ENCODE results near the gene SERINC2.
"Not testable (repeated sequence)": the region's sequence is repeated elsewhere in the genome, so short reads cannot be mapped to it uniquely, and the experiment has no call there.

SERINC2 gene

GRCh38 chr1:31435471-31436409 is 22.7 kb downstream of the SERINC2 start:
- DNase-seq, result no peak

DNA sequence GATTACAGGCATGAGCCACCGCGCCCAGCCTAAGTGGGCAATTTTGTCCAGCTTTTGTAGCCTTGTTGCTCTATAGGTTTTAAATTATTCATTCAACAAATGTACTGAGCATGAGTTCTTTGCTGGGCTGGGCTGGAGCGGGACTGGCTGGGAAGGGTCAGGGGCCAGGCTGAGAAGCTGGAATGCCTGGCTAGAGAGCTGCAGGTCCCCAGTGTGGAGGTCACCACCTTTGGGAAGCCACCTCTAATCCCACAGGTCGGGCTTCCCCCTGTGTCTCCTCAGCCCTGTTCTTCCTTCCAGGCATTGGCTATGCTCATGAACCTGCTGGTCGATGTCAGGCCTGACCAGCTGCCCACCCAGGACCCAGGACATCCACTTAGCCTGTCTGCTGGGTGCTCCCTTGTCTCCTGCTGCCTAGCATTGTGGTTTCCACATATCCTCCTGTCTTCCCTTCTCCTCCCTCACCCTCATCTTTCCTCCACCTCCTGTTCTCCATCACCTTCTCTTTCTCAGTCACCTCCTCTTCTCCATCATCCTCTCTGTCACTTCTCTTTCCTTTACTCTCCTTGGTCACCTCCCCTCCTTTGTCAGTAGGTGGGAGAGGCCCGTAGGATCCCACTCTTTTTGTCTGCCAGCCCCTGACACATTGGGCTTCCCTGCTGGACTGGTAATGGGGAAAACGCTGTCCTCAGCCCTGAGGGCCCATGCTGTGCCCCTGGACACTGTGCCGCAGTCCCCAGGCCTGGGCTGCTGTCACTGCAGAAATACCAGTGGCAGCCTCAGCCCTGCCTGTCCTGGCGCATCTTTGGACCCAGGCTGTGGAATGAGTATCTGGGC is 23.8 kb downstream of the SERINC2 start:
- no peak for DNase-seq

- no peak for DNase-seq
Measured at GRCh38 chr1:31437433-31438037, 24.5 kb downstream of the SERINC2 start.

DNA sequence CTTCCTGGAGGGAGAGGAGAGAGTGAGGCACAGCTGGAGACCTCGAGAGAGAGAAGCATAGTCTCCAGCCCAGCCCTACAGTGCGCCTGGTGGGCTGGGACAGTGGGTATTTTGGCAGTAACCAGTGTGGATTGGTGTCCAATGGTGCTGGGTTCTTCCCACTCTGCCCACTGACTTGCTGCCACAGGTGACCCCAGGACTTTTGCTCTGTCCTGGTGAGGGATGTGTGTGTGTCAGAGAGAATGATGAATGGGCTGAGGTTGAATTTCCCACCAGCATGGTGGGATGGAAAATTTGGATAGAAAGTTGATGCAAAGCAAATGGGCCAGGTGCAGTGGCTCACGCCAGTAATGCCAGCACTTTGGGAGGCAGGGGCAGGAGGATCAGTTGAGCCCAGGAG is 26.3 kb downstream of the SERINC2 start:
- DNase-seq, result no peak

GRCh38 chr1:31441073-31441472 is 28.1 kb downstream of the SERINC2 start:
- no peak for DNase-seq

DNA sequence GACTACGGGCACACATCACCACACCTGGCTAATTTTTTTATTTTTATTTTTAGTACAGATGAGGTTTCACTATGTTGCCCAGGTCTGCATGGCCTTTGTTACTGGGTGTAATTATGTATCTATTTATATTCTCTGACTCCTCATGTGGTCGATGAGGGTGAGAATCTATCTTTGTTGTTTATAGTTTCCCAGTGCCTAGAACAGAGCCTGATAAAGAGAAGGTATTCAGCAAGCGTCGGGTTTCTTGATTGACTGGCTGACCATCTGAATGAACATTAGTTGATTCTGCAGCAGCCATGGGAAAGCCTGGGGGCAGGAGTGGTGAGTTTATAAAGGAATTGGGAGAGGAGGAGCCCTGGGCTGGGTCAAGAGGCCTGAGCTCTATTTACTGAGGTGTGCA is 28.5 kb downstream of the SERINC2 start:
- DNase-seq, result no peak

- DNase-seq, result no peak
Measured at GRCh38 chr1:31441970-31442647, 29.1 kb downstream of the SERINC2 start.

GRCh38 chr1:31442648-31442994 is 29.6 kb downstream of the SERINC2 start:
- no peak for DNase-seq

DNA sequence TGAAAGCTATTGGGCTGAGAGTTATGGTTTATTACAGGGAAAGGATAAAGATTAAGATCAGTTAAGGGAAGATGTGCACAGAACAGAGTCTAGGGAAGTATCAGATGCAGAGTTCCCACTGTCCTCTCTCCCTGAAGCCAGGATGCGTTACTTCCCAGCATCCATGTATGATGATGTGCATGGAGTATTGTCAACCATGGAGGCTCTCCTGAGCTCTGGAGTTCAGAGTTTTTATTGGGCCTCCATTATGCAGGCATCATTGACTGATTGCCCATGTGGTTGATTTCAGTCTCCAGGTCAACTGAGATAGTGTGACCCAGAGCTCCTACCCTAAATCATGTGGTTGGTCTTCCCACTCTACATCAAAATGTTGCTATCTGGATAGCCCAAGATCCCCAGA is 30.7 kb downstream of the SERINC2 start:
- DNase-seq, result no peak

DNA sequence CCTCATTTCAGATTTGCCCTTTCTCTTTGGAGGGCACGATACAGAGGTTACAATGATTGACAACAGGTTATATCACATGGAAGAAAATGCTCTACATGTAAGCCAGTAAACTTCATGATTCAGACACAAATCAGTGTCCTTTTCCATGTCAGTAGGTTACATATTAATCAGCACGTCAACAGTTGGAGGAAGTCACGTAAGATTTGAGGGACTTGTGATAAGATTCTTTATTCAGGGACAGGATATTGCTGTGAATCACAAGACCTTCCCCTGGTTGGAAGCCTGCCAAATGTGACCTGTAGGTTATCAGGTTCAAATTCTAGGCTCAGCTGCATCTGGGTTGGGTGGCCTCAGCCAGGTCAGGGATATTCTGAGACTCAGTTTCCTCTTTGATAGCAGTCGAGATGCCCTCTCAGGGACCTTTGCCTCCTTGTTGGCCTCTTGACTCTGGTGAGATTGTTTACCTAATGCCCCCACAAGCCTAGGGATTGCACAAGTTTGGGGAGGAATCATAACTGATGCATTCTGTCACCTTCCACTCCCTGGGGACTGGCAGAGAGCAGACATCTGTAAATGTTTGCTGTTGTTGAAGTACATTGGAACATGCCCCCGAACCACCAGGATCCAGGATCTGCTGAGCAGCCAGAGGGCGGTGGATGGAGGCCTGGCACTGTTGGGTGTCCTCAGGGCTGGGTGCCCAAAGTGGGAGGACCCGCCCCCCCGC is 31.9 kb downstream of the SERINC2 start:
- DNase-seq, result no peak

DNA sequence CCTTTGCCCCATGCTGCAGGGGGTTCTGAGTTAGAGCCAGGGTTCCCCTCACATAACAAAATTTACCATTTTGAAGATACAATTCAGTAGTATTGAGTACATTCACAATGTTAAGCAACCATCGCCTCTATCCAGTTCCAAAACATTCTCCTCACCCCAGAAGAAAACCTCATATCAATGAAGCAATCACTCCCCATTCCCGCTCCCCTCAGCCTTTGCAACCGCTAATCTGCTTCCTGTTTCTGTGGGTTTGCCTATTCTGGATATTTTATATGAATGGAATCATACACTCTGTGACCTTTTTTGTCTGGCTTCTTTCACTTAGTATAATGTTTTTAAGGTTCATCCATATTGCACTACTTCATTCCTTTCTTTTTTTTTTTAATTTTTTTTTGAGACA is 32.9 kb downstream of the SERINC2 start:
- no peak for DNase-seq

GRCh38 chr1:31447210-31447609 is 34.2 kb downstream of the SERINC2 start:
- DNase-seq, result no peak

GRCh38 chr1:31453384-31454079 is 40.5 kb downstream of the SERINC2 start:
- no peak for DNase-seq

- DNase-seq, result no peak
Measured at GRCh38 chr1:31458287-31458896, 45.4 kb downstream of the SERINC2 start.

- DNase-seq, result no peak
Measured at GRCh38 chr1:31460027-31460426, 47.0 kb downstream of the SERINC2 start.

- no peak for DNase-seq
Measured at GRCh38 chr1:31467005-31467674, 54.1 kb downstream of the SERINC2 start.

GRCh38 chr1:31470794-31471315 is 57.8 kb downstream of the SERINC2 start:
- DNase-seq, result no peak

DNA sequence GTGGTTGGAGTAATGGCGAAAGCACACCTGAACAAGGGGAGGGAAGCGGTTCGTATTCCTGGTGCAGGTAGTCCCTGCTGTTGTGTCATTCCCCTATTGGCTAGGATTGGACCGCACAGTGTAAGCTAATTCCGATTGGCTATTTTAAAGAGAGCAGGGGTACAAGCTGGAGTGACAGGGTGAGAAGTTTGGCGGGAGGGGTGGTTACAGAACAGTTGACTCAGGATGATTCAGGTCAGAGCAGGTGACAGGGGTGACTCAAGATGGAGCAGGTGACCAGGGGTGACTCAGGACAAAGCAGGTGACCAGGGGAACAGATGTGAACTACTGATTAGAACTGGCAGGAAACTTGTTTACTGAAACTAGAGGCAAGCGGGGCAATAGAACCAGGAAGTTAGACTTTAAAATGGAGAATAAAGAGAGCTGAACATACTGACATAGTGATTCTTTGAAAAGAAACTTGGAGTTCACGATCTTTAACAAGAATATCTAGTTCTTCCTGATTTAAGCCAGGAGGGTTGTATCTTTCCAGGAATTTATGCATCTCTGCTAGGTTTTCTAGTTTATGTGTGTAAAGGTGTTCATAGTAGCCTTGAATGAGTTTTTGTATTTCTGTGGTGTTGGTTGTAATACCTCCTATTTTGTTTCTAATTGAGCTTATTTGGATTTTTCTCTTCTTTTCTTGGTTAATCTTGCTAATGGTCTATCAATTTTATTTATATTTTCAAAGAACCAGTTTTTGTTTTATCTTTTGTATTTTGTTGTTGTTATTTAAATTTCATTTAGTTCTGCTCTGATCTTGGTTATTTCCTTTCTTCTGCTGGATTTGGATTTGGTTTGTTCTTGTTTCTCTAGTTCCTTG is 58.7 kb downstream of the SERINC2 start:
- not testable (repeated sequence) for DNase-seq

DNA sequence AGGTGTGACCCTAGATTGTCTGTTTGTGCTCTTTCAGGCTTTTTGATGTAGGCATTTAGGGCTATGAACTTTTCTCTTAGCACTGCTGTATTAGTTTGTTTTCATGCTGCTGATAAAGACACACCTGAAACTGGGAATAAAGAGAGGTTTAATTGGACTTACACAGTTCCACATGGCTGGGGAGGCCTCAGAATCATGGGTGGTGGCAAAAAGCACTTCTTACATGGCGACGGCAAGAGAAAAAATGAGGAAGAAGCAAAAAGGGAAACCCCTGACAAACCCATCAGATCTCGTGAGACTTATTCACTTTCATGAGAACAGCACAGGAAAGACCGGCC is 59.3 kb downstream of the SERINC2 start:
- DNase-seq, result not testable (repeated sequence)

Data from activated naive CD4-positive, alpha-beta T cell treated with anti-CD3 and anti-CD28 coated beads, Interleukin-2, amount 50 U/mL, for 16 hours (primary cell).